K562 (cell line): ENCODE measurements around the gene ANO10. TPM values are rescaled to one million over a fixed set of nuclear protein-coding genes. Genes with fewer than 3 reads are reported as not detected.

Source experiments
- ATAC-seq: fragments of 200-7000 bp; cut with Tn5 transposase; 3 replicates; pipeline ENCODE4 v1.9.1; 2020; ENCODE audit warnings: moderate library complexity
- BruUV-seq: library from RNA; stranded (reverse); fragments of 400-500 nt; replicated peaks from 2 replicates; lab custom pipeline; 2021; lab: Mats Ljungman, UMichigan
- CTCF ChIA-PET: fragments of 300-600 bp; formaldehyde crosslinking; extraction: SDS; loops from one replicate; lab custom pipeline; 2021; ENCODE audit warnings: low intra/inter-chr PET ratio; lab: Yijun Ruan, JAX
- POLR2A ChIA-PET: fragments of 300-600, 350-650 bp; sonication (Branson Sonifier 250); formaldehyde crosslinking; extraction: SDS; loops from one replicate; lab custom pipeline; 2021; ENCODE audit warnings: antibody characterized with exemption, inconsistent platforms; lab: Yijun Ruan, JAX
- DNase-seq, 4 experiments: peaks; one replicate each; pipeline versions ENCODE4 v3.0.0 to v3.0.0-alpha.2; 2011 to 2018; ENCODE audit warnings: low spot score in 3 of 4, mixed read lengths in 3 of 4; ENCODE audit errors: extremely low read depth in 1 of 4
- FAIRE-seq: peaks from 2 replicates; lab custom pipeline; 2011; peaks lifted over from hg19 to GRCh38; lab: Jason Lieb, UNC
- H2AFZ ChIP-seq: 2 replicates; pipeline ENCODE4 v1.6.0; 2011; ENCODE audit warnings: low read depth, low read length, control low read depth, inconsistent platforms
- H3K27ac ChIP-seq: fragments of 200-600 bp; 3 replicates; pipeline ENCODE4 v1.8.0; 2011; ENCODE audit warnings: low read depth, mild to moderate bottlenecking, control low read depth, inconsistent platforms, low read length, moderate library complexity, mixed read lengths; ENCODE audit errors: extremely low read depth
- H3K27me3 ChIP-seq, 2 experiments: fragments of 300-600 bp in 1 of 2; 2 replicates in 1 of 2; 3 replicates in 1 of 2; pipeline versions ENCODE4 v1.6.0 to v1.8.0; 2011; ENCODE audit warnings: inconsistent platforms in 2 of 2, low read length in 2 of 2, mild to moderate bottlenecking in 1 of 2, mixed read lengths in 1 of 2, moderate library complexity in 1 of 2; ENCODE audit not compliant: control insufficient read depth in 2 of 2, insufficient read depth in 2 of 2
- H3K36me3 ChIP-seq: fragments of 300-600 bp; 3 replicates; pipeline ENCODE4 v1.8.0; 2011; ENCODE audit warnings: mild to moderate bottlenecking, low read length, inconsistent platforms; ENCODE audit not compliant: control insufficient read depth, insufficient read depth
- H3K4me1 ChIP-seq, 2 experiments: fragments of 200-600 bp in 1 of 2; replicated peaks in 1 of 2; 2 replicates in 1 of 2; 3 replicates in 1 of 2; pipeline versions ENCODE4 v1.5.1 to v1.8.0; 2011; ENCODE audit warnings: inconsistent platforms in 2 of 2, low read length in 2 of 2, mild to moderate bottlenecking in 1 of 2, mixed read lengths in 1 of 2, moderate library complexity in 1 of 2; ENCODE audit not compliant: control insufficient read depth in 2 of 2, insufficient read depth in 2 of 2
- H3K4me2 ChIP-seq: 2 replicates; pipeline ENCODE4 v1.6.1; 2011; ENCODE audit warnings: low read length, control low read depth, inconsistent platforms, mixed read lengths; ENCODE audit not compliant: insufficient read depth
- H3K4me3 ChIP-seq: fragments of 200-600 bp; sonication (generic), shearing (Covaris generic); 2 replicates; pipeline ENCODE4 v1.5.1; 2016; ENCODE audit warnings: control low read depth, inconsistent platforms
- H3K79me2 ChIP-seq: fragments of 200-600 bp; 3 replicates; pipeline ENCODE4 v1.8.0; 2011; ENCODE audit warnings: low read length, inconsistent platforms; ENCODE audit not compliant: control insufficient read depth, insufficient read depth
- H3K9ac ChIP-seq, 2 experiments: 2 replicates each; pipeline versions ENCODE4 v1.6.0 to v1.6.1; 2011; ENCODE audit warnings: low read depth in 2 of 2, low read length in 2 of 2, control low read depth in 1 of 2, inconsistent platforms in 1 of 2, mild to moderate bottlenecking in 1 of 2, mixed read lengths in 1 of 2; ENCODE audit not compliant: insufficient read depth in 1 of 2
- H3K9me1 ChIP-seq: one replicate; pipeline ENCODE4 v1.6.0; 2011; ENCODE audit warnings: inconsistent platforms, mild to moderate bottlenecking, low read length, moderate library complexity; ENCODE audit not compliant: control insufficient read depth, insufficient read depth
- H3K9me3 ChIP-seq: replicated peaks from 2 replicates; pipeline ENCODE4 v1.5.1; 2011; ENCODE audit warnings: low read depth, low read length, inconsistent platforms; ENCODE audit not compliant: control insufficient read depth, insufficient read depth
- H4K20me1 ChIP-seq: replicated peaks from 2 replicates; pipeline ENCODE4 v1.6.1; 2011; ENCODE audit warnings: low read length, inconsistent platforms, mixed read lengths; ENCODE audit not compliant: control insufficient read depth, insufficient read depth
- ARID1B ChIP-seq: fragments of 450-650 bp; IDR thresholded peaks from 2 replicates; pipeline ENCODE4 v1.6.1; 2016; ENCODE audit warnings: antibody characterized with exemption, mild to moderate bottlenecking, inconsistent platforms
- ATF1 ChIP-seq, 2 experiments: fragments of 450-650 bp in 1 of 2; IDR thresholded peaks; 2 replicates each; pipeline ENCODE4 v1.6.1; 2016; ENCODE audit warnings: missing compliant biosample characterization in 1 of 2, missing genetic modification characterization in 1 of 2
- ATF3 ChIP-seq, 2 experiments: fragments of 450-650 bp in 1 of 2; sonication (generic) in 1 of 2; formaldehyde crosslinking in 1 of 2; IDR thresholded peaks in 1 of 2; conservative IDR thresholded peaks in 1 of 2; 2 replicates each; pipeline versions ENCODE4 v1.6.1 to v1.8.1; 2016 to 2023; ENCODE audit warnings: mild to moderate bottlenecking in 2 of 2, moderate library complexity in 2 of 2, inconsistent platforms in 1 of 2, missing genetic modification reagents in 1 of 2
- CTBP1 ChIP-seq: fragments of 450-650 bp; IDR thresholded peaks from 2 replicates; pipeline ENCODE4 v1.6.1; 2016; ENCODE audit warnings: borderline replicate concordance
- MGA ChIP-seq: fragments of 450-650 bp; IDR thresholded peaks from 2 replicates; pipeline ENCODE4 v1.6.1; 2016; ENCODE audit warnings: mild to moderate bottlenecking, moderate library complexity
- NCOR1 ChIP-seq: fragments of 450-650 bp; IDR thresholded peaks from 2 replicates; pipeline ENCODE4 v1.6.1; 2016; ENCODE audit warnings: mild to moderate bottlenecking, moderate library complexity
- PYGO2 ChIP-seq: fragments of 450-650 bp; IDR thresholded peaks from 2 replicates; pipeline ENCODE4 v1.6.1; 2016; ENCODE audit warnings: mild to moderate bottlenecking, missing genetic modification characterization, moderate library complexity, missing compliant biosample characterization
- THRB ChIP-seq: fragments of 450-650 bp; formaldehyde crosslinking; conservative IDR thresholded peaks from 2 replicates; pipeline ENCODE4 v1.4.0; 2022; ENCODE audit warnings: mild to moderate bottlenecking, missing genetic modification characterization
- WGBS: fragments of 100-300 bp; shearing (Covaris generic); methylation state at CpG from one replicate; pipeline ENCODE4 v1.1.6; 2016; ENCODE audit warnings: low coverage, mixed read lengths; ENCODE audit not compliant: insufficient coverage; ENCODE audit errors: missing lambda C conversion rate; 5-methylcytosine and 5-hydroxymethylcytosine counted together
- in situ Hi-C: fragments of 300-500 bp; cut with MboI; formaldehyde crosslinking; loops from 4 replicates; pipeline ENCODE4 v1.15.0; 2018; ENCODE audit warnings: inconsistent platforms, mixed read lengths
- intact Hi-C: fragments of 100-400 bp; cut with micrococcal nuclease; formaldehyde crosslinking; loops from 2 replicates; pipeline ENCODE4 v1.14.2; 2022
- polyA plus RNA-seq, 8 experiments: library from polyadenylated mRNA; depleted of rRNA in 4 of 8; stranded (reverse) in 5 of 8; unstranded in 3 of 8; fragments of >200 nt; fragmentation: Nextera tagmentation in 2 of 8; fragmentation: Illumina TruSeq in 1 of 8; extraction: Ambion mirVana in 2 of 8; extraction: Trizol in 1 of 8; gene quantifications; 2 replicates each; pipeline versions ENCODE4 v1.2.1 to v1.2.3, GENCODE V29; 2011 to 2014; ENCODE audit warnings: inconsistent platforms in 1 of 8, missing spikeins in 1 of 8
- total RNA-seq, 7 experiments: library from RNA; depleted of rRNA in 6 of 7; stranded (reverse); fragments of >200 nt in 6 of 7; fragmentation: Illumina TruSeq in 2 of 7; extraction: Trizol in 2 of 7; gene quantifications; 2 replicates each; pipeline versions ENCODE4 v1.2.1 to v1.2.3, GENCODE V29; 2011 to 2021; ENCODE audit warnings: low replicate concordance in 1 of 7

ANO10 gene
- total and polyA plus RNA-seq, 9 of the 15 experiments (the other 6 are each of a cell fraction or from before 2014, with no cell fraction given), result 6.4 to 46.0 (median 32.3) TPM

GRCh38 chr3:43455233-43455632 is 166.6 kb downstream of the ANO10 start:
- no TSS peak for BruUV-seq
- H3K4me3 ChIP-seq, result no peak overlapping the region
- no peaks in the 10 kb centered on the region for H4K20me1 ChIP-seq
- ChIA-PET CTCF (no interaction called here), POLR2A (interaction anchor here (1.1 to 1.4 kb wide), 2 partner anchors 13 to 17 kb away, joined by 3 to 4 read pairs; no protein-coding TSS in a partner anchor)
- H3K4me1 ChIP-seq, result peaks cover 11 to 29% of the 10 kb centered on the region in 2 experiments; a peak in 4 of 5 replicates
- H3K9ac ChIP-seq, result peak overlapping the region in 1 of 2 experiments; percentile 11; a peak in 1 of 4 replicates
- H3K79me2 ChIP-seq, result no peaks in the 10 kb centered on the region
- in situ Hi-C loops, result no loop called here
- H3K9me1 ChIP-seq, result no peaks in the 10 kb centered on the region
- intact Hi-C loops, result no loop called here
- DNase-seq (peak in 3 of 4 experiments; percentile 14 to 52 (median 37)), FAIRE-seq (peak; percentile 15), ATAC-seq (peak; percentile 80)
- H3K36me3 ChIP-seq, result no peaks in the 10 kb centered on the region; the same call in 2 of the 3 replicates
- H3K4me2 ChIP-seq, result no peak overlapping the region
- WGBS, result 17% methylated on average over 1 of the region's 1 CpG
- no peaks in the 10 kb centered on the region for H3K27me3 ChIP-seq
- H3K27ac ChIP-seq, result no peak overlapping the region
- H2AFZ ChIP-seq, result no peak overlapping the region
- H3K9me3 ChIP-seq, result no peaks in the 10 kb centered on the region
- TF ChIP-seq MGA (no peak), ARID1B (peak; percentile 83), ATF3 (IDR thresholded peaks at IDR 0.05) (peak; percentile 90), ATF3 (CRISPR knock-in tag; conservative IDR thresholded peaks at IDR 0.05) (no peak), PYGO2 (tag) (no peak), CTBP1 (peak; percentile 76), NCOR1 (peak; percentile 61), THRB (CRISPR knock-in tag) (peak; percentile 69; the same call in 1 of the 2 replicates), ATF1 (CRISPR knock-in tag; IDR thresholded peaks at IDR 0.05) (no peak), ATF1 (tag; IDR thresholded peaks at IDR 0.05) (peak; percentile 24; the same call in 1 of the 2 replicates)
